NCI-H187 treated with DMSO at 0.1 percent for 48 hours (cell line): ENCODE measurements around the gene NDUFAF8.

Experiments
- DNase-seq: peaks from one replicate; lab custom pipeline; 2025; lab: John Stamatoyannopoulos, UW

NDUFAF8 gene

DNA sequence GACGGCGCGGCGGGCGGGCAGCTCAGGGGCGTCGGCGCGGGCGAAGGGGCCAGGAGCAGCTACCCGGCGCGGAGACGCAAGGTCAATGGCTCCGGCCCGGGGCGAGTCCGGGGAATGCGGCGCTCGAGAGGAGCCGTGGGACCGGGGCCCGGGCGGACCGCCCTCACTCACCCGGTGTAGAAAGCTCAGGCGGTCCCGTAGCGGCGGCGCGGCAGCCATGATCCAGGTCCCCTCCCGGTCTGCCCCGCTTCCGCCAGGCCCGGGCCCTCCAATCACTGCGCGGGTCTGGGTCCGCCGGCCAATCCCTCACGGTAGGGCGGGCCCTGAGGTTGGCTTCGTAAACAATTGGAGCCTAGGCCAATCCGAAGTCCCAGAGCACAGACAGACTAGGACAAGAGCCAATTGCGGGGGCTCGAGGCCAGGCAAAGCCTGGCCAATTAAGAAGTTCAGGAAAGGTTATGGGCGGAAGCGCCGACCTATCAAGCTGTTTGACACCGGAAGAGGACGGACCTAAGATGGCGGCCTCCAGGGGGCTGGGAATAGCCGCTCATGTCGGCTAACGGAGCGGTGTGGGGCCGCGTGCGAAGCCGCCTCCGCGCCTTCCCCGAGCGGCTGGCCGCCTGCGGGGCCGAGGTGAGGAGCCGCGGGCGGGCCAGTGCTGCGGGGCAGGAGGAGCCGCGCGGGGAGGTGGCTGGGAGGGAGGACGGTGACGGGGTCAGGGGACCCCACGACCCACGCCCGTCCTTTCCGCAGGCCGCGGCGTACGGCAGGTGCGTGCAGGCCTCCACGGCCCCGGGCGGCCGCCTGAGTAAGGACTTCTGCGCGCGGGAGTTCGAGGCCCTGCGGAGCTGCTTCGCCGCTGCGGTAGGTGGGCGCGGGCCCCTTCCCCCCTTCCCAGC is at the start of gene NDUFAF8, which contains the start of gene TEPSIN:
NDUFAF8 (plus strand) TSS at position 504 of the 899 bp plus-strand sequence; CDS start at position 550, 46 bp downstream.
TEPSIN (minus strand) TSS at position 241 of the 899 bp plus-strand sequence; CDS start at position 219, 22 bp downstream.
- peak; percentile 94 for DNase-seq

GRCh38 chr17:81189670-81190530 is 49.2 kb upstream of the NDUFAF8 start:
- no peak for DNase-seq

DNA sequence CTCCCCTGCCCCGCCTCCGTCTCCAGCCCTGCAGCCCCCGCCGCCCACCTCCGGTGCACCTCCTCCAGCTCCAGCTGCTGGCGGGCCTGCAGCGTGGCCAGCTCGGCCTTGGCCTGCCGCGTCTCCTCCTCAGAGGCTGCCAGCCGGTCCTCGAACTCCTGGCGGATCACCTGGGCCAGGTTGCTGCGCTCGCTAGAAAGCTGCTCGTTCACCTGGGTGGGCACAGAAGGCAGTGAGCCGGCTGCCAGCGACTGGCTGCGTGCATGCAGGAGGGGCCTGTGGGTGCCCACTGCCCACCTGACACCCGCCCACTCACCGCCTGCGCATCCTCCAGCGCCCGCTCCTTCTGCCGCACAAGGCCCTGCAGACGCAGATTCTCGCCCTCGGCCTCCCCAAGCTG is 48.5 kb upstream of the NDUFAF8 start:
- no peak for DNase-seq

- DNase-seq: no peak
These were observed 48.0 kb upstream of the NDUFAF8 start for GRCh38 chr17:81191116-81191515.

- no peak for DNase-seq
These were observed 47.5 kb upstream of the NDUFAF8 start for GRCh38 chr17:81191646-81192045.

GRCh38 chr17:81192386-81193050 is 46.6 kb upstream of the NDUFAF8 start:
- no peak for DNase-seq

DNA sequence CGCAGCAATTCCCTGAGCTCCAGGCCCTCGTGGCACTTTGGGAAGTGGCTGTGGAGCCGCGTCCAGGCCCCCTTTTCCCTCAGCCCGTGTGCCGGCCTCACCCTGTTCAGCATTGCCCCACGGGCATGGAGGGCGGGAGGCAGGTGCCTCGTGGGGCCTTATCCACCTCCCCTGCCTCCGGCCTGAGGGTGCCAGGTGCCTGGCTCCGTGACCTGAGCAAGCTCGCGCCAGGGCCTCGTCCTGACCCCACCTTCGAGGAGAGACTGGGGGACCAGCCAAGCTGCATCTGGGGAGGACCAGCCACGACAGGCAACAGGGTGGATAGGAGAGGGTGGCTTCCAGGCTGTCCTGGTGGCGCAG is 46.1 kb upstream of the NDUFAF8 start:
- no peak for DNase-seq

- no peak for DNase-seq
These were observed 45.5 kb upstream of the NDUFAF8 start for GRCh38 chr17:81193470-81194224.

GRCh38 chr17:81194225-81194760 is 44.8 kb upstream of the NDUFAF8 start:
- DNase-seq: no peak

- no peak for DNase-seq
These were observed 43.9 kb upstream of the NDUFAF8 start for GRCh38 chr17:81194941-81195901.

DNA sequence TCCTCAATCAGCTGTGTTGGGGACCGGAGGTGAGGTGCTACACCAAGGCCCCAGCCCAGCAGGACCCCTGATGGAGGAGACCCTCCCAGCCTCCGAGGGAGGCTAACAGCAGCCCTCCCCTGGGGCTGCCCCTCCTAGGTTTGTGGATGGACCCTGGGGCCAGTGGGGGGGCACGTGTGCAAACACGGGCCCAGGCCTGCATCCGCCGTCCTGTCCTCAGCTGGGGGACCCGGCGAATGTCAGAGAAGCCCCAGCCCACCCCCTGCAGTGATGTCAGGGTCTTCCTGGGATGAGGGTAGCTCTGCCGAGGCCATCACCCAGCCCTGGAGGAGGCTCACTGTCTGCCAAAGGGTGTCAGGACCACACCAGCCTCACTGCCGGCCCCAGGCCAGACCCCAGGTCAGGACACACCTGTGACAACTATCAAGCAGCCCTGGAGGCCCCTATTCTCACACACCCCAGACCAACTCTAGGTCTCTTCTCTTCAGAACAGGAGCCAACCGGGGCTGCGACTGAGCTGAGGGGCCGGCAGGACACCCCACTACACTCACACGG is 43.1 kb upstream of the NDUFAF8 start:
- no peak for DNase-seq

DNA sequence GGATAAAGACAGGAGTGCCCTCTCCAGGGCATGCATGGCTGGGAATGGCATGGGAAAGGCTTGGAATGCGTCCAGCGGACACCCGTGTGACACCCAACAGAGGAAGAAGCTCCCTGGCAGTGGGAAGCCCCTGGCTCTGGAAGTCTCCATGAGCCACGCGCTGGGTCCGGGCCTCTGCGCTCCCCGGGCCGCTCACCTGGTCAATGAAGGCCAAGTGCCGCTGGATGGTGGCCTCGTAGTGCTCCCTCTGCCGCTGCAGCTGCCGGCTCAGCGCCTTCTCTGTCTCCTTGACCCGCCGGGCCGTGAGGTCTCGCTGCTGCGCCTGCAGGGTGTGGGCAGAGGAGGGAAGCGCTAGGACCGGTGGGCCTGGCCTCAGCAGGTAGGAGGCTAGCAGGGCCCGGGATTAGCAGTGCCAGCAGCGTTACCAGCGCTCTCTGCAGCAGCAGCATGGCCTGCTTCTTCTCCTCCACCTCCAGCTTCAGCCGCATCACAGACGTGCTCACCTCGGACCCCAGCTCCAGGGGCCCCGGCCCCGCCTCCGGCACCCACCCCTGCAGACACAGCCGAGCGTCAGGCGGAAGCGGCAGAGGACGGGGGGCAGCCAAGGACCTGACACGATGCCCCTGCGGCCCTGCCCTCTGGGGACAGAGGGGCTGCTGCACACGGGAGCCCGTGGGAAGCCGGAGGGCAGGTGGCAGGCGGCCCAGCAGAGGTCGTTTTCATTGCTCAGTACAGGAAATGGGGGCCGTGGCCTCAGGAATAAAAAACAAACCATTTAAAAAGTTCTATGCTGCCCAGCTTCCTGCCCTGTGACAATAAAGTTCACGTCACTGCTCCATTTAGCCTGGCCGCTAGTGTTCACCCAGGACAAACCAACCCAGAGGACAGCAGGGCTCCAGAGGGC is 42.4 kb upstream of the NDUFAF8 start:
- no peak for DNase-seq

GRCh38 chr17:81197409-81197795 is 41.7 kb upstream of the NDUFAF8 start:
- DNase-seq: no peak

DNA sequence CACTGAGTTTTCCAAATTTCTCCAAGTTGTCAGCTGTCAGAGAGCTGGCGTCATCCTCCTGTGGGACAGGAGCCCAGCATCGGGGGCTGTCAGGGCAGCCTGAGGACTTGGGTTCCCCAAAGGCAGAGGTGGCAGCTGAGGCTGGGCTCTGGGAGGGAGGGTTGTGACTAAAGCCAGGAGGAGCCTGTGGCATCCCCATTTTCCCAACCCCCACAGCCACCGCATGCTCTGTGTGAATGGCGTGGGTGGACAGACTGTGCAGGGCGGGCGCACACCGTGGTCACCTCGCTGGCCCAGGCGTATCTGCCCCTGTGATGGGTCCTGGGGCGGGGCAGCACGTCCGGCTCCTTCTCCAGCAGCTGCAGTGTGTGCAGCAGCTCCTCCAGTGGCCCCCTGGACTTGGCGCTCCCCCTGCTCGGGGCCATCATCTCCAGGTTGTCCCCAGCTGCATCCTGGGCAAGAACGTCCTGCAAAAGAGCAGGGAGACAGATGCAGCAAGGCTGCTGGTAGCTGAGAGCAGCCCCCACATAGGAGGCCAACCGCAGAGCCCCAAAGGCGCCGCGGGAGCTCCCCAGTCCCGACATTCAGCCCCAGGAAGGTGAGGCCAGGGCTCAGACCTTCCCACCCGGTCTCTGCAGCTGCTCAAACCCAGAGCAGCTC is 41.2 kb upstream of the NDUFAF8 start:
- DNase-seq: no peak

DNA sequence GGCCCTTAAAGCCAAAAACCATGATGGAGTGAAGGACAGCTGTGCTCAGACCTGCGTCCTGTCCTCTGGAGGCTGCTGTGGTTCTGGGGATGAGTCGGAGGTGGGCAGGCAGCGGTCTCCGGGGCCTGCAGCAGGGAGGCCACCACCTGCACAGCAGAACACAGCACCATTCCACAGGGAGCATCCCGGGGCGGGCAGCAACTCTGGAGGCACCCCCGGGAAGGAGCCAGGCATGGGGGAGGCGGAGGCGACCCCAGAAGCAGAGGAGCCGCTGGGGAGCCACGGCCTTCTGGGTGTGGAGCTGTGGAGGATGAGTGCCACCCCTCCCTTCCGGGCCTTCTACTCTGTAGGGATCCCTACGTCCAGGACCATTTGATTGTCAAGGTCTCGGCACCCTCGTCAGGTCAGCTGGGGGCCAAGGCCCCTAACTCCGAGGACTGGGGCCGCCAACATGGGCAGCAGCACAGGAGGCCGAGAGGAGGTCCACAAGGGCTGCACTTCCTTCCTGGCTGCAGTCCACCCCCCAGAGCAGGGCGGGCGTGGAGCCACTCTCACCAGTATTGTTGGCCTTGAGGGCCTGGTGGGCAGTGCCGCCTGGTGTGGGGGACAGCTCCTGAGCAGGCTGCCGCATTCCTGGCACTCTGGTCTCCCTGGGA is 40.2 kb upstream of the NDUFAF8 start:
- no peak for DNase-seq

DNA sequence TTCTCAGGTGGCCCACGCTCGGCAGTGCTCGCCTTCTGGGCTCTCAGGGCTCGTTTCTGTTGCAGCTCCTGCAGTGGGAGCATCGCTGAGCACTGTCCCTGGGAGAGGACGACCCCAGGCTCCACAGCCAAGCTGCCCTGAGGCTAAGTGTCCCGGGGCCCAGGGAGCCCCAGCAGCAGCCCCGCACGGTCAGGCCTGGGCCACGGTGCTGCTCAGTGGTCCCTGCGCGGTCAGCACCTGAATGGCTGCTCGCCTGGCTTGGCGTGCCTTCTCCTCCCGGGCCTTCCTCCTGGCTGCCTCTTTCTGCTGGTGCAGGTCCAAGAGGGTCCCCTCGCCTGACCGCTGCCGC is 39.7 kb upstream of the NDUFAF8 start:
- no peak for DNase-seq

- no peak for DNase-seq
These were observed 38.9 kb upstream of the NDUFAF8 start for GRCh38 chr17:81200201-81200600.
